GM21515 (cell line): ENCODE results near the gene WNK2.

Experiments used
- ATAC-seq: cut with Tn5 transposase; IDR thresholded peaks from one replicate; pipeline ENCODE4 v1.9.1; 2021; ENCODE audit not compliant: unreplicated experiment

Gene WNK2

DNA sequence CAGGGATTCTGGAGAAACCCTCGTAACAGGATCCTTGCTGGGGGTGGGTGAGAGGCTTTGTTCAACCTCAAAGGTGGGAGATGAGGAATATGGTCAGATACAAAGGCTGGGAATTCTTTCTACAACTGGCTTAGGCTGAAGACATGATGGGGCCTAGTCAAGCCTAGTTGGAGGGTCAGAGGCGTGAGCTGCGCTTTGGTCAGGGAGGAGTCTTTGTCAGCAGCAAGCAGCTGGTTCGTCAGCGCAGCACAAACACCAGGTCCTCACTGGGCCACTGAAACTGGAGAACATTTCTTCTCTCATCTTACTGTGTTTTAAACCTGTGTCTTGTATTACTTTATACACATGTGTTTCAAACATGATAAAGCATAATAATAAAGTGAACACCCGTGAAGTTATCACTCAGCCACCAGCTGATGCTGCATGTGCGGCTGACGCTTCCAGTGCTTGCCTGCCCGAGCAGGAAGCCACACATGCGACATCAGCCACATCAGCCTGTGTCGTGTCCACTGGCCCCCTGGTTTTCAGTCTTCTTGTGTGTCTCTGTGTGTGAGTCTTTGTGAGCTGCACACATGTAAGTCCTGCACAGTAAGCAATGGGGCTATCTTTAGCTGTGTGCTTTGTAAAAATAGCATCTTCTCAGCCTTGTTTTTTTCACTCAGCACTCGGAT is 81.5 kb downstream of the WNK2 start:
- ATAC-seq, result no peak

GRCh38 chr9:93265972-93266371 is 82.0 kb downstream of the WNK2 start:
- no peak for ATAC-seq

DNA sequence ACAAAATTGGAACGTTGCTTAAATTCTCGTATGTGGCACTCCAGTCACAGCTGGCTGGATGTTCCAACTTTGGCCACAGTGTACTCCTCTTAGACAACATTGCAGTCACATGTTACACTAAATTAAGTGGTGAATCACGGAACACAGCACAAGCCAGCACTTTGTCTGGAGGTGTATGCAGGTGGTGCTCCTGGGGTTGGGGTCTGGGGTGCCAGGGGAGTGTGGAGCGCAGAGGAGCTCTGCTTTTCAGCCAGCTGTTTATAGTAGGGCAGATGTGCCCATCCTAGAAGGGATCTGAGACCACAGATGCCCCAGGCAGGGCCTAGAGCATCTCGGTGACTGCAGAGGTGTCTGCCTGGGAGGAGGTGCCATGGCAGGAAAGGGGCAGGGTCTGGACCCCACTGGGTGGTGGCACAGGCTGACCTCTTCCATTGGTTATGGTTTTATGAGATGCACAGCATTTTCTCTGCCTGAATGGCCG is 82.6 kb downstream of the WNK2 start:
- ATAC-seq, result no peak

GRCh38 chr9:93267091-93267541 is 83.2 kb downstream of the WNK2 start:
- ATAC-seq, result no peak

DNA sequence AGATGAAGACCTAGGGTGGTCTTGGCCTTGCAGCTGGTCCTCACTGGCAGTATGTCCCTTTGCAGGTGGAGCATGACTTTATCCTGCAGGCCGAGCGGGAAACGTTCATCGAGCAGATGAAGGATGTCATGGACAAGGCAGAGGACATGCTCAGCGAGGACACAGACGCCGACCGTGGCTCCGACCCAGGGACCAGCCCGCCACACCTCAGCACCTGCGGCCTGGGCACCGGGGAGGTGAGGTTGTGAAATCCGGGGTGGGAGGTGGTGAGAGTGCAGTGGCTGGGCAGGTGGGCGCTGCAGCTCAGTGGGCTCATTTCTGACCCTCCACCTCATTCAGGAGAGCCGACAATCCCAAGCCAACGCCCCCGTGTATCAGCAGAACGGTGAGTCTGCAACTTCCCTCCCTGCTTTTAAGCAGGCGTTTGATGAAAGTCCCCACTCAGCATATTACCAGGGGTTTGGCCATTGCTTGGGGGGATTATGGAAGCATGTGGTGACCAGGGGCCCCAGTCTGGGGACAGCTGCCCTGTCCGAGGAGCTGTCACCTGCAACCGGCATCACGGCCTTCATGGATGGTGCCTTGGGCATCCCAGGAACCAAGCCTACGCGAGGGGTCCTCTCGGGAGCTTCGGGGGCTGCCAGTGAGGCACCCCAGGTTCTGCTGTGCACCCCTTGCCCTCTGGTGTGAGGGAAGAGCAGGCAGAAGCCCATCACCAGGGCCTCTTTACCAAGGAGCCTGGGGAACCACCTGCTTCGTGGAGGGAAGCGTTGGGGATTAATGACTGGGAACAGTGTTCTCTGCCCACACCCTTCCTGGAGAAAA is 84.0 kb downstream of the WNK2 start:
- no peak for ATAC-seq

DNA sequence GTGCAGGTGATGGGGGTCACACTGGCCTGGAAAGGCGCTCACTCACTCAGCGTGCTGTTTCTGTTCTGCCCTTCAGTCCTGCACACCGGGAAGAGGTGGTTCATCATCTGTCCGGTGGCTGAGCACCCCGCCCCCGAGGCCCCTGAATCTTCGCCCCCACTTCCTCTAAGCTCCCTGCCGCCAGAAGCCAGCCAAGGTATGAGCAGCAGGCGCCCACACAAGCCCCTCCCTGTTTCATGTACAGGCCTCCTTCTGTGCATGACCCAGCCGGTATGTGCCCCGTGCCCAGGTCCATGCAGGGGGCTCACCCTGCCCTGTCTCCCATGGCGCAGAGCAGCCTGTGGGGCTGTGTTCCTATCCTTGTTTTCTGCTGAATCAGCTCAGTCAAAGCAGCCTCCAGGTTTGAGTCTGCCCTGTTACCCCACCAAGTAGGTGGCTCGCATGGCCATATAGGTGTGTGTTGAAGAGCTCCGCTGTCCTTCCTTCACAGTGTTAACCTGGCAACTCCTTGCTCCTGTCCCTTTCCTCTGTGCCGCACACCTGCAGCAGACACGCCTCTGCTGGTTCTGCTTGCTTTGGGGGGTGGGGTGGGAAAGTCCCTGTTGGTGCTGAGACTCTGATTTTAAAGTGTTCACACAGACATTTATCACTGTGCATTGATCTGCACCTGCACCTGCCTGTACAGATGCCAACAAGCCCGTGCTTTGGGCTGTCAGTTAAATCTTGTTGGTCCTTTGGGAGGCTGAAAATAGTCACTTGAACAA is 84.8 kb downstream of the WNK2 start:
- no peak for ATAC-seq

- ATAC-seq, result no peak
These were observed 87.0 kb downstream of the WNK2 start for GRCh38 chr9:93270976-93271375.

DNA sequence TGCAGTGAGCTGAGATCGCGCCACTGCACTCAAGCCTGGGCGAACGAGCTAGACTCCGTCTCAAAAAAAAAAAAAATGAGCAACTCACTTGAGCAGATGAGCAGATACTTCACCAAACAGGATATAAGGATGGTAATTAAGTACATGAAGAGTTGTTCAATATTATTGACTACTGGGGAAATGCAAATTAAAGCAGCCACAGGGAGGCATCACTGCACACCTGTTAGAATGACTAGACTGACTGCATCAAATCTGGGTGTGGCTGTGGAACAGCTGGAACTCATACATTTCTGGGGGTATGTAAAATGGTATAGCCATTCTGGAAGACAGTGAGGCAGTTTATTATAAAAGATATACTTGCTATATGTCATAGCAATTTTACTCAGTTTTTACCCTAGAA is 93.0 kb downstream of the WNK2 start:
- ATAC-seq, result no peak

DNA sequence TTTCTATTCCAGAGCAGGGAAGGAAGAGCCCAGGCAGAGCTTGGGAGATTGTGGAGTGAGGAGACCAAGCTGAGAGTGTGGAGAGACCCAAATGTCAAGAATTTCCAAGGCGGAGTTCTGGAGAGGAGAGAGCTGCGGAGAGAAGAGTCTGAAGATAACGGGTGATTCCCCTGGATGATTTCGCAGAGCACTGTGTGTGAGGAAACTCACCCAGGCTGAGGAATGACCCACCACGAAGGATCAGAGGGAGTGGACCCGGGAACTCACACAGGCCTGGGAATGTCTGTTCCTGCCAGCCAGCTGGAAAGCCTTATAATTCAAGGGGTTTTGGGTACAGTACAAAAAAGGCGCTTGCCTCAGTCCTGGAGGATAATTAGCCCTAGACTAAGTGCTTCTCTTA is 94.2 kb downstream of the WNK2 start:
- ATAC-seq, result no peak

- ATAC-seq, result no peak
These were observed 96.8 kb downstream of the WNK2 start for GRCh38 chr9:93280661-93281259.

DNA sequence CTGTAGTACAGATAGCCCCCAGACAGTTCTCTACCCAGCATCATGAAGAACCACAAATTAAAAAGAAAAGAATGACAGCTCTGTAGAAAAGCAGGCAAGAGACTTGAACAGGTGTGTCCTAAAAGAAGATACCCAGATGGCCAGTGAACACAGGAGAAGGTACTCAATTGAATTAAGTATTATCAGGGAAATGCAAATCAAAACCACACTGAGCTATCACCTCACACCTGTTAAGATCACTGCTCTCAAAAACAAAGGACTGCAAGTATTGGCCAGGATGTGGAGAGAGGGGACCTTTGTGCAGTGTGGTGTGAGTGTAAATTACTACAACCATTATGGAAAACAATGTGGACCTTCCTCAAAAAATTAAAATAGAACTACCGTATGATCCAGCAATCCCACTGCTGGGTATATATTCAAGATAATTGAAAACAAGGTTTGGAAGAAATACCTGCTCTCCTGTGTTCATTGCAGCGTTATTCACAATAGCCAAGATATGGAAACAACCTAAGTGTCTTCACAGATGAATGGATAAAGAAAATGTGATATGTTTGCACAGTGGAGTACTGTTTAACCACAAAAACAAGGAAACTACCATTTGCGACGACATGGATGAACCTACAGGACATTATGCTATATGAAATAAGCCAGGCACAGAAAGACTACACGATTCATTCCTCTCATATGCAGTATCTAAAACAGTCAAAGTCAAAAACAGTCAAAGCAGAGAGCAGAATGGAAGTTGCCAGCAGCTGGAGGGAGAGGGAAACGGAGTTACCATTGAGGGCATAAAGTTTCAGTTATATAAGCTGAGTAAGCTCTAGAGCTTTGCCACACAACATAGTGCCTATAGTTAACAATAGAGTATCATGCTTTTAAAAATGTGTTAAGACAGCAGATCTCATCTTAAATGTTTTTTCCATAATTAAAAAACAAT is 102.6 kb downstream of the WNK2 start:
- ATAC-seq, result no peak

DNA sequence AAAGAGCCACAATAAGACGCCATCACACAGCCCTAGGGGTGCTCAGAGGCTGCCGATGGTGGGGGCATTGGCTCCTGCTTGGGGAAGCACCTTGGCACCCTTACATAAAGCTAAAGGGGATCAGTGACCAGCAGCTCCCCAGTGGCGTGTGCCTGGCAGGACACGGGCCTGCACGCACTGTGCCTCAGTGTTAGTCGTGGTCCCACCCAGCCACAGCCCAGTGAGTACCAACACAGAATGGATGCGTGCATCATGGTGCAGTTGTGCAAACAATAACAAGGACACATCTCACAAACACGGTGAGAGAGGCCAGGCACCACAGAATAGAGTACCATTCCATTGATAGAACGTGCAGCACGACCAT is 103.2 kb downstream of the WNK2 start:
- no peak for ATAC-seq

GRCh38 chr9:93287593-93287992 is 103.7 kb downstream of the WNK2 start:
- no peak for ATAC-seq

GRCh38 chr9:93288341-93288740 is 104.4 kb downstream of the WNK2 start:
- ATAC-seq, result no peak

- ATAC-seq, result no peak
These were observed 105.2 kb downstream of the WNK2 start for GRCh38 chr9:93288891-93289883.

DNA sequence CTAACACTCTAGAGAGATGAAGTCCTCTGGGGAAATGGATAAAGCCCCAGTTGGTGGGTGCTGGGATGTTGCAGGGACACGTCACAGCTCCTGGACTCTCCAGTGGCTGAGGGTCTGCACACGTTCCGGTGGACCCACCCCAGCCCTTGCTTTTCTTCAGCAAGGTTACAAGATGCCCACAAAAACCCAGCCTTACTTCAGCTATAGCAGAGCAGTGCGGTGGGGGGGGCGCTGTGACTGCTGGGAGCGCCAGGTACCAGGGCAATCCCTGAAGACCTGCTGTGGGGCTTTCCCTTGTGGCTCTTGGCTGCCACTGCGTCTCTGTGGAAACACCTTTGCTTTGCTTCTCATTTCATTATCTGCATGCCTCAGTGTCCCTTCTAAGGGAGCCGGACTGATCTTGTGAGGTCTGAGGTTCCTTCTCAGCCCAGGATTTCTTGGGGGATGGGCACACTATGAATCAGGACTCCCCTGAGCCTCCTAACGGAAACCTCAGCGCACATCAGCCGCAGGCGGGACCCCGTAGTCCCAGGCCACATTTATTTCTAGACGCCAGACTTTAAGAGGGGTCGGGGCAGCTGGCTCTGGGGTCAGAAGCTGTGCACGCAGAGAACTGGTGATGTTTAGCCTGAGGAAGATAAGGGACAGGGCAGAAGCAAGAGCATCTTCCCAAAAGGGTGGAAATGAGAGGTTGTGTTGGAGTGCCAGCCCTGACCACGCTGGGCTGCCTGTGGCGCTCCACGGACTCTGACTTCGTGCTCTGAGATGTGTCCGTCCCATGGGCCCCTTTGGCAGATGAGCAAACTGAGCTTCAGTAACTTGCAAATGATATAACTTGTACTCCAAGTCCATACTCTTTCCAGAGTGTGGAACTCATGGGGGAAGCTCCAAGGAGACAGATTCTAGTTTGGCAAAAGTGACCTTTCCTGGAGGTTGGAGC is 106.8 kb downstream of the WNK2 start:
- no peak for ATAC-seq

DNA sequence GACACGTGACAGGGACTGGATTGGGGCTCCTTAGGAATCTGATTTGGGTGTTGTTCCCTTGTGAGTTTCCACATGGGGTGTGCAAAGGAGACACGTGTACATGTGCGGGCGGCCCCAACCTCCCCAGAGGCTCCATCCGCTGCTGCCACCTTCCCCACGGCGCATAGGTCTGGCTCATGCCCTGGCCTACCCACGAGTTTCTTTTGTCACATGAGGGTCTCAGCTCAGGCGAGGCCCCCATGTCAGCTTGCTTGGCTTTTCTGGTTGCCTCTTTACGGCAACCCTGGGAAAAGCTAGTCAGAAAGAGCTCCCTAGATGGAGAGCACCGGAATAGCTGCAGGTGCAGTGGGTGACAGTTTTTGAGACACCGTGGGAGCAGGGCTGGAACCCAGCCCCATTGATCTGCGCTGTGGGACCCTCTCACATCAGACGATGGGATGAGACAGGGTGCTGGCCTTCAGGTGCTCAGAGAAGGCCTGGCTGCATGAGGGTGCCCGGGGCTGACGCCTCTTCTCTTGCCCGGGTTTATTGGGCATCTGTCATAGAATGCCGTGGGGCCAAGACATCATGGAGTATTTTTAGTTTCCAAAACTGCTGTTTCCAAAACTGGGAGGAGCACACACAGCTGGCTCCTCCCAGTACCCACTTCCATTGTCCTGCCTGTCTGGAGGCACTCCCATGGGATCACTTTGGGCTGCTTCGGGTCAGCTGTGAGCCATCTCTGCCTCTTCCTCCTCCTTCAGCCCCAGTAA is 107.8 kb downstream of the WNK2 start:
- ATAC-seq, result no peak
